HG03521 (cell line): ENCODE data around the gene FSTL4.

Experiments
- ATAC-seq: cut with Tn5 transposase; IDR thresholded peaks from one replicate; pipeline ENCODE4 v1.9.1; 2021; ENCODE audit warnings: mild to moderate bottlenecking, moderate library complexity; ENCODE audit not compliant: unreplicated experiment

The FSTL4 gene

GRCh38 chr5:133434336-133434735, 178.0 kb downstream of the FSTL4 start:
- ATAC-seq: no peak

GRCh38 chr5:133433641-133434040, 178.7 kb downstream of the FSTL4 start:
- no peak for ATAC-seq

- ATAC-seq: no peak
Observed at GRCh38 chr5:133432956-133433532, 179.3 kb downstream of the FSTL4 start.

DNA sequence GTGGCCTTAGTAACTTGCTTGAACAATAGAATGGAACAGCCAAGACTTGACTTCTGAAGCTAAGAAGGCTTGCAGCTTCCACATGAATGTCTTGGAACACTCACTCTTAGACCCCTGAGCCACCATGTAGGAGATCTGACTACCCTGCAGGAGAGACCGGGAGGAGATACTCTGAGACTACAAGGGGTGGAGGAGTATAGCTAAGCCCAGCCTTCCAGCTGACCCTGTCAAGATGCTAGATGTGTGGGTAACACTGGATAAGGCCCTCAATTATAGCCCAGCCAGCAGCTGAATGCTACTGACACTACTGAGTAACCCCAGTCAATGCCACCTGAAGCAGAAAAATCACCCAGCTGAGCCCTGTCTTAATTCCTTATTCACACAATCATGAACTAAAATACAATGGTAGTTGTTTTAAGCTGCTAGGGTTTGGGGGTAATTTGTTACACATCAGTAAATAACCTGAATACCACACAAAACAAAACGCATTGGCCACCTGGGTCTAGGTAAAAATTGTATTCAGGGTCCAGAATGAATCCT, 180.9 kb downstream of the FSTL4 start:
- no peak for ATAC-seq

GRCh38 chr5:133430095-133430494, 182.2 kb downstream of the FSTL4 start:
- ATAC-seq: no peak

DNA sequence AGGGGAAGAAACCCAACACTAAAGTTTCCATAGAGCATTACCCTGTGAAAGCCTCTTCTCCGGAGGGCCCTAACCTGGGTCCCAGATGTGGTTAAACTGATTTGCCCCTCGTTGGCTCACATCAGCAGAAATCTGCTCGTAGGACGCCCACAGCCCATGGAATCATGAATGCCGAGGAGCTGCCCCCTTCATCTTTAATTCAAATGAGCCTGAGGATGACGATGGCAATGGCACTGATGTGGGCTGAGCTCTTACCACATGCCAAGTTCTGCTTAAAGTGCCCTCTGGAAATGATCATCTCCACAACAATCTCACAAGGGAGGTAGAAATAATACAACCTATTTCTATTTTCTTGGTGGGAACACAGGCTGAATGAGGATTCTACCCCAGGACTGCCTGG, 183.3 kb downstream of the FSTL4 start:
- no peak for ATAC-seq

GRCh38 chr5:133428072-133428660, 184.2 kb downstream of the FSTL4 start:
- ATAC-seq: no peak

- ATAC-seq: no peak
Observed at GRCh38 chr5:133427121-133427777, 185.1 kb downstream of the FSTL4 start.

DNA sequence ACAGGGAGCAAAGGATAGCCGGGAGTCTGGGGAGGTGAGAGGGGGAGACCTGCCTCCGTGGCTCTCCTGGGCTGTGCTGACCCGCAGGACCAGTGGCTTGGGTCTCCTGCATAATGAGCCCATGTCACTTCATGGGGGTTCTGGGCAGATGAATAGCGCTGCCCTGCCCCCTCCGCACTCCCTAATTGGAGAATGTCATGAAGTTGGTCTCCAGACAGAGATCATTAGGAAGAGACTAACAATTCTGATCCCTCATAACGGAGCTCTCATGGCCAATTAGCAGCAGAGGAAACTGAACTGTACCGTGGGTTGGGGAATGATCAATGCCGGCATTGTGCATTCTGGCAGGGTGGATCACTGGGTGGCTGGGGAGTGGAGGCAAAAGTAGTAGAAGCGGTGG, 186.1 kb downstream of the FSTL4 start:
- ATAC-seq: no peak

- ATAC-seq: no peak
Observed at GRCh38 chr5:133425764-133426163, 186.6 kb downstream of the FSTL4 start.

- no peak for ATAC-seq
Observed at GRCh38 chr5:133425222-133425621, 187.1 kb downstream of the FSTL4 start.

DNA sequence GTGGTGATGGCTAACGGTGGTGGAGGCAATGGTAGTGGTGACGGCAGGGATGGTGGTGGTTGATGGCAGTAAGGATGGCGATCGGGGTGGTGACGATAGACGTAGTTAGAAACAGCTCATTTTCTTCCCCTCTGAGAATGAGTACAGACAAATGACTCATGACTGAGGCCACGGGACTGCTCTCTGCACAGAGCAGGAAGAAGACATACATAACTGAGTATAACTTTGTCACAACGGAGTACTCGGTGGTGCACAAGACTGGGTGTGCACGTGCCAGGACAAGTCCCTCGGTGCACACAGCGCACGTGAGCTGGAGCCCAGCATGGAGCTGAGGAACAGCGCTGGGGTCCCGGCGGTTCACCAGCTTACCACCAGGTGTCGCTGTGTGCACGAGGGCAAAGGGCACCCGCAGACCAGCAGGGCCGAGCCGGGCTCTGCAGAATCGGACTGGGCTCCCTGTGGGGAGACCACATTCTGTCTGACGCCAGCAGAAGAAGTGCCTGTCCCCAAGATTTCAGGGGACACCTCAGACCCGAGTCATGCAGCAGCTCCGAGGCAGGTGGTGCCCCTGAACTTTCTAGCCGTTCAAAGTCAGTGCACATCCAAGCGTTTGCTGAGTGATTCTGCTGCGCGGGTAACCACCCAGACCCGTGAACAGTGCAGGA, 188.6 kb downstream of the FSTL4 start:
- no peak for ATAC-seq

- ATAC-seq: no peak
Observed at GRCh38 chr5:133423011-133423617, 189.2 kb downstream of the FSTL4 start.

GRCh38 chr5:133421806-133422205, 190.5 kb downstream of the FSTL4 start:
- ATAC-seq: no peak

- no peak for ATAC-seq
Observed at GRCh38 chr5:133421394-133421793, 190.9 kb downstream of the FSTL4 start.

GRCh38 chr5:133420440-133421301, 191.7 kb downstream of the FSTL4 start:
- no peak for ATAC-seq

DNA sequence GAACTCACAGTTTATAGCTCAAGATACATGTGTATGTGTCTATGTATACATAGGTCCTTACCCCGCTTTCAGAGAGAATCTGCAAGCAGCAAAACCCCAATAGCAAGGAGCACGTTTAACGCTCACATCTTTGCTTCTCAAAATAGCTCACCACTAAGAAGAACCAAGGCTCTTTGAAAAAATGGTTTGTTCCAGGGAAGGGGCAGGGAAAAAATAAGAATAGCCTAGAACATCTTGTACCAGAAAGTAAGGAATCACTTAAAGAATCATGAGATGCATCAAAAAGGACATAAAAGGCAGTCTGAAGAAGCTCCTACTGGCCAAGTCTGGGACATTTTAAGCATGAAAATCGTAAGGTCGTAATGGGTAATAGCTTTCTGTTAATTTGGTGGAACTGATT, 196.4 kb downstream of the FSTL4 start:
- no peak for ATAC-seq

DNA sequence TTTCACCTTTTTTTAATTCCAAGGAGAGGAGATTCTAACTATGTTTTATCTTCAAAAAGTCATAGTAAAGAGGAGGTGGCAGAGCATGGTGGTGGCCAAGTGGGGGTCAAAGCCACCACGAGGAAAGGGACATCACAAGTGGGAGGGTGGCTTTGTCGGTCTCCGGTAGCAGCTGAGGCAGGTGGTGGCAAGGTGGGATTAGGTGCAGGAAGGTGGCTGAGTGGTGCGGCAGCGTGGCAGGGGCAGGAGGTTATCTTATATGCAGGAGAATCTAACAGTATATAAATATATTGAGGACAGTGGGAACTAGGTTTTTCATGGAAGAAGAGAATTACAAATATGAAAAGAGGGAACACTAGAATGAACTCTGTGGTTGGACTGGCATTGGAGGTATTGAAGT, 196.8 kb downstream of the FSTL4 start:
- no peak for ATAC-seq

DNA sequence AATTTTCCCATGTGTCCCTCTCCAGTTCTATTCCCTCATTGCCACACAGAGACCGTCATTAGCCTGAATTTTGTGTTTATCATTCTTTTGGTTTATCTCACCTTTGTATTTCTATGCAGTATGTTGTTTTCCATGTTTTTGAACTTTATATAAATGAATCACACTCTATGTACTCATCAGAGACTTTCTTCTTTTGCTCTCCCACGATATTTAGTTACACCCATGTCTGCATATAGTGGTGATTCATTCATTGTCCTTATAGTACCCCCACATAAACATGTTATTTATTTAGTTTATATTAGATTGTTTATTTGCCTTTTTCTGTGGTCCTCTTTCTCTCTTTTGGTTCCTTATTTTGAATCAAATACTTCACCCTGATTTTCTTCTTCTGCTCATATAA, 199.7 kb downstream of the FSTL4 start:
- no peak for ATAC-seq

- ATAC-seq: no peak
Observed at GRCh38 chr5:133410335-133410828, 202.0 kb downstream of the FSTL4 start.
